Thymus (tissue), 11 donors: Measurements from ENCODE around the gene LENG8. TPM values are rescaled to one million over a fixed set of nuclear protein-coding genes. Genes with fewer than 3 reads are reported as not detected.

Experiments
- DNase-seq, 9 donors: peaks; one replicate each; pipeline ENCODE4 v3.0.0-alpha.2; 2013; ENCODE audit warnings: low spot score in 9 of 9, low read depth in 6 of 9, missing footprints in 1 of 9
- H3K27ac ChIP-seq, 2 donors: one replicate each; pipeline ENCODE4 v1.5.1; 2013; ENCODE audit warnings: control low read depth in 1 of 2, low read depth in 1 of 2, low read length in 1 of 2, mild to moderate bottlenecking in 1 of 2, moderate library complexity in 1 of 2
- H3K27me3 ChIP-seq, 2 donors: one replicate each; pipeline ENCODE4 v1.5.1; 2013; ENCODE audit warnings: low read length in 1 of 2; ENCODE audit not compliant: control insufficient read depth in 2 of 2, insufficient read depth in 1 of 2
- H3K36me3 ChIP-seq, 2 donors: one replicate each; pipeline ENCODE4 v1.5.1; 2013; ENCODE audit warnings: low read length in 1 of 2, mild to moderate bottlenecking in 1 of 2, moderate library complexity in 1 of 2; ENCODE audit not compliant: control insufficient read depth in 2 of 2, insufficient read depth in 2 of 2
- H3K4me1 ChIP-seq, 2 donors: one replicate each; pipeline ENCODE4 v1.5.1; 2013; ENCODE audit warnings: low read length in 2 of 2; ENCODE audit not compliant: control insufficient read depth in 2 of 2, insufficient read depth in 2 of 2
- H3K4me3 ChIP-seq, 2 donors: one replicate each; pipeline ENCODE4 v1.5.1; 2013; ENCODE audit warnings: low read length in 2 of 2, control low read depth in 1 of 2, mild to moderate bottlenecking in 1 of 2
- H3K9me3 ChIP-seq, 2 donors: one replicate each; pipeline ENCODE4 v1.5.1; 2013; ENCODE audit warnings: low read length in 1 of 2, mild to moderate bottlenecking in 1 of 2; ENCODE audit not compliant: control insufficient read depth in 2 of 2, insufficient read depth in 1 of 2
- WGBS: extraction: QIAGEN DNeasy Blood & Tissue Kit; methylation state at CpG from one replicate; pipeline ENCODE4 v1.1.7; 2013; 5-methylcytosine and 5-hydroxymethylcytosine counted together
- polyA plus RNA-seq: library from polyadenylated mRNA; stranded (reverse); fragments of 200-250 nt; gene quantifications from one replicate; pipeline ENCODE4 v1.2.3, GENCODE V29; 2013
- total RNA-seq: library from RNA; stranded (reverse); fragments of 120-200 nt; gene quantifications from one replicate; pipeline ENCODE4 v1.2.4, GENCODE V29; 2013
- donor health status: healthy.

LENG8 gene
- total and polyA plus RNA-seq, 2 donors, result 12.7 to 151 TPM

GRCh38 chr19:54456423-54457373 lies 7.7 kb downstream of the LENG8 start:
- Histone ChIP-seq H3K36me3 (peaks cover 93 to 99% of the 10 kb centered on the region in 2 donors), H3K4me1 (no peaks in the 10 kb centered on the region), H3K9me3 (no peaks in the 10 kb centered on the region), H3K27me3 (no peaks in the 10 kb centered on the region), H3K27ac (no peak overlapping the region), H3K4me3 (no peak overlapping the region)
- 96% methylated on average over 51 of the region's 51 CpGs for whole genome bisulfite sequencing
- no peak for DNase-seq

GRCh38 chr19:54457773-54458647 lies 9.0 kb downstream of the LENG8 start:
- Histone ChIP-seq H3K36me3 (peaks cover 86 to 93% of the 10 kb centered on the region in 2 donors), H3K4me1 (peaks cover 0 to 8% of the 10 kb centered on the region in 2 donors), H3K4me3 (no peak overlapping the region), H3K27me3 (peaks cover 0 to 3% of the 10 kb centered on the region in 2 donors), H3K9me3 (no peaks in the 10 kb centered on the region), H3K27ac (no peak overlapping the region)
- no peak for DNase-seq
- WGBS, result 98% methylated on average over 42 of the region's 42 CpGs

- no peak for DNase-seq
- peaks cover 0 to 12% of the 10 kb centered on the region in 2 donors for H3K4me1 ChIP-seq
- peaks cover 78 to 85% of the 10 kb centered on the region in 2 donors for H3K36me3 ChIP-seq
- no peak overlapping the region for H3K27ac ChIP-seq
- H3K4me3 ChIP-seq, result no peak overlapping the region
- H3K27me3 ChIP-seq, result peaks cover 0 to 8% of the 10 kb centered on the region in 2 donors
- 94% methylated on average over 11 of the region's 11 CpGs for WGBS
- no peaks in the 10 kb centered on the region for H3K9me3 ChIP-seq
Observed at GRCh38 chr19:54458648-54459281, 9.8 kb downstream of the LENG8 start.

- no peak overlapping the region for H3K4me3 ChIP-seq
- peaks cover 0 to 7% of the 10 kb centered on the region in 2 donors for H3K9me3 ChIP-seq
- peaks cover 70 to 77% of the 10 kb centered on the region in 2 donors for H3K36me3 ChIP-seq
- H3K27ac ChIP-seq, result no peak overlapping the region
- peaks cover 0 to 20% of the 10 kb centered on the region in 2 donors for H3K4me1 ChIP-seq
- 93% methylated on average over 16 of the region's 16 CpGs for whole genome bisulfite sequencing
- peaks cover 2 to 15% of the 10 kb centered on the region in 2 donors for H3K27me3 ChIP-seq
- no peak for DNase-seq
Observed at GRCh38 chr19:54459282-54460229, 10.6 kb downstream of the LENG8 start.

GRCh38 chr19:54460230-54461005 lies 11.4 kb downstream of the LENG8 start:
- H3K27ac ChIP-seq, result no peak overlapping the region
- peaks cover 0 to 23% of the 10 kb centered on the region in 2 donors for H3K4me1 ChIP-seq
- no peak overlapping the region for H3K4me3 ChIP-seq
- H3K27me3 ChIP-seq, result peaks cover 11 to 24% of the 10 kb centered on the region in 2 donors
- 92% methylated on average over 39 of the region's 39 CpGs for WGBS
- H3K9me3 ChIP-seq, result peaks cover under 1 to 11% of the 10 kb centered on the region in 2 donors
- H3K36me3 ChIP-seq, result peaks cover 62 to 69% of the 10 kb centered on the region in 2 donors
- no peak for DNase-seq

GRCh38 chr19:54461210-54461609 lies 12.2 kb downstream of the LENG8 start:
- peaks cover 54 to 61% of the 10 kb centered on the region in 2 donors for H3K36me3 ChIP-seq
- H3K9me3 ChIP-seq, result peaks cover 2 to 13% of the 10 kb centered on the region in 2 donors
- H3K27me3 ChIP-seq, result peaks cover 12 to 32% of the 10 kb centered on the region in 2 donors
- H3K4me3 ChIP-seq, result no peak overlapping the region
- no peak overlapping the region for H3K27ac ChIP-seq
- WGBS, result 96% methylated on average over 27 of the region's 27 CpGs
- peaks cover 0 to 23% of the 10 kb centered on the region in 2 donors for H3K4me1 ChIP-seq
- no peak for DNase-seq

- no peak overlapping the region for H3K27ac ChIP-seq
- H3K4me1 ChIP-seq, result peaks cover 0 to 23% of the 10 kb centered on the region in 2 donors
- H3K9me3 ChIP-seq, result peaks cover 2 to 13% of the 10 kb centered on the region in 2 donors
Observed at GRCh38 chr19:54461613-54462012, 12.6 kb downstream of the LENG8 start.

More at GRCh38 chr19:54461613-54462012, 12.6 kb downstream of the LENG8 start:
- no peak overlapping the region for H3K4me3 ChIP-seq
- H3K27me3 ChIP-seq, result peaks cover 14 to 34% of the 10 kb centered on the region in 2 donors
- DNase-seq, result no peak
- 95% methylated on average over 3 of the region's 3 CpGs for WGBS
- H3K36me3 ChIP-seq, result peaks cover 50 to 57% of the 10 kb centered on the region in 2 donors
